ENCODE data around the gene PPP1R12B.
"Not testable (repeated sequence)": the region's sequence is repeated elsewhere in the genome, so short reads cannot be mapped to it uniquely, and the experiment has no call there.

The PPP1R12B gene

DNA sequence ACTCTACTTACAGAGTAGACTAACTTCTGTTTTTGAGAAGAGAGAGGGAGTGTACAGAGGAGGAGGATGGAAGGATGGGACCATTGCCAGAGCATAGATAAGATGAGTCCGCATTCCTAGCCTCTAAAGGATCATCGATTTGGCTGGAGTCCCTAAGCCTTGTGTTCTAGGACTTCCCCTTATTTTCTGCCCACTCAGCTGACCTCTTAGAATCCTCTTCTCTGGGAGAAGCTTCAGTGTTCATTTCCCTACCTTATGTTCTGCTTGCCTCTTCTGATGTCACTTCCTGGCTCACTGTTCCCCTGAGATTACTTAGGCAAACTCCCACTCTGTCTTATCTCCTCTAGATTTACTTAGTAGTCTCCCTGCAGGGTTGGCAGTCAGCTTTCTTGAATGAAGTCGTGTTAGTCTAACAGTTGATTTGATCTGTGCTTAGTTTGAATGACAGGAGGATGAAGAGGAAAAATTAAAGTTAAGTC, 205.1 kb downstream of the PPP1R12B start:
- Histone ChIP-seq H3K27ac (ENCODE audit: low read depth, low read length) (no peak overlapping the region), H3K9ac (ENCODE audit: low read depth in 1 of 2, low read length in 2 of 2) (no peak overlapping the region), H3K36me3 (ENCODE audit: control insufficient read depth in 1 of 2, insufficient read depth in 2 of 2, low read length in 2 of 2) (no peaks in the 10 kb centered on the region), H3K27me3 (ENCODE audit: control insufficient read depth in 1 of 2, insufficient read depth in 2 of 2, low read length in 2 of 2) (no peaks in the 10 kb centered on the region), H3K4me3 (ENCODE audit: low read depth in 1 of 2, low read length in 2 of 2) (no peak overlapping the region), H3K4me1 (ENCODE audit: control insufficient read depth in 1 of 2, insufficient read depth in 2 of 2, low read length in 2 of 2) (peaks cover 2 to 5% of the 10 kb centered on the region in 2 donors), H3K9me3 (ENCODE audit: control insufficient read depth in 1 of 2, low read length in 2 of 2) (no peaks in the 10 kb centered on the region)

- H3K36me3 ChIP-seq (ENCODE audit: control insufficient read depth in 1 of 2, insufficient read depth in 2 of 2, low read length in 2 of 2); H3K9ac ChIP-seq (ENCODE audit: low read depth in 1 of 2, low read length in 2 of 2); H3K9me3 ChIP-seq (ENCODE audit: control insufficient read depth in 1 of 2, low read length in 2 of 2); H3K27me3 ChIP-seq (ENCODE audit: control insufficient read depth in 1 of 2, insufficient read depth in 2 of 2, low read length in 2 of 2); H3K4me1 ChIP-seq (ENCODE audit: control insufficient read depth in 1 of 2, insufficient read depth in 2 of 2, low read length in 2 of 2); H3K27ac ChIP-seq (ENCODE audit: low read depth, low read length); H3K4me3 ChIP-seq (ENCODE audit: low read depth in 1 of 2, low read length in 2 of 2): not testable (repeated sequence)
Measured at GRCh38 chr1:202554619-202555018, 206.1 kb downstream of the PPP1R12B start.

DNA sequence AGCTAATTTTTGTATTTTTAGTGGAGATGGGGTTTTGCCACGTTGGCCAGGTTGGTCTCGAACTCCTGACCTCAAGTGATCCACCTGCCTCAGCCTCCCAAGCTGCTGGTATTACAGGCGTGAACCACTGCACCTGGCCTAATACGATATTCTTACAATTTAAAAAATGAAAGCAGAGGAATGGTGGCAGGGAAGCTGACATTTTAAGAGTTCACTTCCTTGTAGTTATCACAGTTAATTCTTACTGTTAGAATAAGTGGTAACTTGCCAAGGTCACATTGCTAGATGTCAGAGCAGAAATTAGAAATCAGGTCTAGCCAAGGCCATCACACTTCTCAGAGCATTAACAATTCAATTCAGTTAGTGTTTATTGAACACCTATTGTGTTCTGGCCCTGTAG, 207.5 kb downstream of the PPP1R12B start:
- H3K27ac ChIP-seq (ENCODE audit: low read depth, low read length); H3K36me3 ChIP-seq (ENCODE audit: control insufficient read depth in 1 of 2, insufficient read depth in 2 of 2, low read length in 2 of 2); H3K27me3 ChIP-seq (ENCODE audit: control insufficient read depth in 1 of 2, insufficient read depth in 2 of 2, low read length in 2 of 2); H3K9ac ChIP-seq (ENCODE audit: low read depth in 1 of 2, low read length in 2 of 2); H3K9me3 ChIP-seq (ENCODE audit: control insufficient read depth in 1 of 2, low read length in 2 of 2); H3K4me3 ChIP-seq (ENCODE audit: low read depth in 1 of 2, low read length in 2 of 2); H3K4me1 ChIP-seq (ENCODE audit: control insufficient read depth in 1 of 2, insufficient read depth in 2 of 2, low read length in 2 of 2): not testable (repeated sequence)

GRCh38 chr1:202557662-202558061, 209.2 kb downstream of the PPP1R12B start:
- not testable (repeated sequence) for H3K4me3 ChIP-seq (ENCODE audit: low read depth in 1 of 2, low read length in 2 of 2); H3K27ac ChIP-seq (ENCODE audit: low read depth, low read length); H3K9ac ChIP-seq (ENCODE audit: low read depth in 1 of 2, low read length in 2 of 2); H3K27me3 ChIP-seq (ENCODE audit: control insufficient read depth in 1 of 2, insufficient read depth in 2 of 2, low read length in 2 of 2); H3K36me3 ChIP-seq (ENCODE audit: control insufficient read depth in 1 of 2, insufficient read depth in 2 of 2, low read length in 2 of 2); H3K9me3 ChIP-seq (ENCODE audit: control insufficient read depth in 1 of 2, low read length in 2 of 2); H3K4me1 ChIP-seq (ENCODE audit: control insufficient read depth in 1 of 2, insufficient read depth in 2 of 2, low read length in 2 of 2)

DNA sequence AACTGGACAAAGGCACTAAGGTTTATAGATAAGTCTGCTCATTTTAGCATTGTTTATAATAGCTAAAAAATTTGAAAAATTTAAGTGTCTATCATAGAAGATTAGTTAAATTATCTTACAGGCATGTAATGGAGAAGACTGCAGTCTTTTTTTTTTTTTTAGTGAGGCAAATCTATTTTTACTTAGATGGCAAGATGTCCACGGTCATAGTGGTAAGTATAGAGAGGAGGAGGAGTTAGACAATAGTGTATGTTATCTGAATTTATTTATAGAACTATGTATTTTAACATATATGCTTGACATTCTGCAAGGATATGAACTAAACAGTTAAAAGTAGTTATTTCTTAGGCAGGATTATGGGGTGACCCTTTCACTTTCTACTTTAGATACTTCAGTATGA, 212.7 kb downstream of the PPP1R12B start:
- Histone ChIP-seq H3K4me1 (ENCODE audit: control insufficient read depth in 1 of 2, insufficient read depth in 2 of 2, low read length in 2 of 2) (peaks cover 4 to 5% of the 10 kb centered on the region in 2 donors), H3K4me3 (ENCODE audit: low read depth in 1 of 2, low read length in 2 of 2) (no peak overlapping the region), H3K27me3 (ENCODE audit: control insufficient read depth in 1 of 2, insufficient read depth in 2 of 2, low read length in 2 of 2) (no peaks in the 10 kb centered on the region), H3K9ac (ENCODE audit: low read depth in 1 of 2, low read length in 2 of 2) (no peak overlapping the region), H3K9me3 (ENCODE audit: control insufficient read depth in 1 of 2, low read length in 2 of 2) (no peaks in the 10 kb centered on the region), H3K36me3 (ENCODE audit: control insufficient read depth in 1 of 2, insufficient read depth in 2 of 2, low read length in 2 of 2) (peaks cover 9 to 29% of the 10 kb centered on the region in 2 donors), H3K27ac (ENCODE audit: low read depth, low read length) (no peak overlapping the region)

DNA sequence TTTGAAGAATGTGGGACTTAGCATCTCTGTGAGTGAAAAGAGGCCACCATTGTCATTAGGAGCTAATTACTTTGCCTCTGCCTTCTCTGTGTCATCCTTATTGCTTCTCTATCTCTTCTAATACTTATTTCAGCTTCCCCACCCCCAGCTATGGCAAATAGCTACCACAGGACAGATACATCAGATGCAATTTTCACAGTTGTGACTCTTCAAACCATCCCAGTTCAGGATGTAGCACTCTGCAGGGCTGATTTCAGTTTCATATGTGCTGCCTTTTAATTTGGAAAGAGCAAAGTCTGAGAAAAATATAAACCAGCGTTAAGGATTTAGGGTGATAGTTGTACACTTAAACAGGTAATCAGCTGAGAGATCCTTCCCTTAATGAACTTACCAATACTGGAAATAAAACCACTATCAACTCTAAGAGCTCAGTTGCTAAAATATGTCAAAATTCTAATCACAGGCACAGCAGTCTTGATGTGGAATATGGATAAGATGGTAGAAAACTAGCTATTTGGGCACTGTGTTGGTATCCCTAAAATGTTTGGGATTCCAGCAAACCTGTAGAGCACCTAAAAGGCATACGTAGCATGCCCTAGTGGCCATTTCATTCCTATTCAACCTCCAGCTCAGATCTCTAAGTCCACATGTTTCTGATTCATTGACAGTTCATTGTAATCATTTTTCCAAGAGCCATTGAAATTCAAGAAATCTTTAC, 213.4 kb downstream of the PPP1R12B start:
- Histone ChIP-seq H3K9ac (ENCODE audit: low read depth in 1 of 2, low read length in 2 of 2) (no peak overlapping the region), H3K4me3 (ENCODE audit: low read depth in 1 of 2, low read length in 2 of 2) (no peak overlapping the region), H3K27me3 (ENCODE audit: control insufficient read depth in 1 of 2, insufficient read depth in 2 of 2, low read length in 2 of 2) (no peaks in the 10 kb centered on the region), H3K9me3 (ENCODE audit: control insufficient read depth in 1 of 2, low read length in 2 of 2) (no peaks in the 10 kb centered on the region), H3K36me3 (ENCODE audit: control insufficient read depth in 1 of 2, insufficient read depth in 2 of 2, low read length in 2 of 2) (peaks cover 9 to 29% of the 10 kb centered on the region in 2 donors), H3K27ac (ENCODE audit: low read depth, low read length) (no peak overlapping the region), H3K4me1 (ENCODE audit: control insufficient read depth in 1 of 2, insufficient read depth in 2 of 2, low read length in 2 of 2) (peaks cover 4 to 5% of the 10 kb centered on the region in 2 donors)

GRCh38 chr1:202562444-202563060, 214.1 kb downstream of the PPP1R12B start:
- Histone ChIP-seq H3K27me3 (ENCODE audit: control insufficient read depth in 1 of 2, insufficient read depth in 2 of 2, low read length in 2 of 2) (no peaks in the 10 kb centered on the region), H3K4me3 (ENCODE audit: low read depth in 1 of 2, low read length in 2 of 2) (no peak overlapping the region), H3K36me3 (ENCODE audit: control insufficient read depth in 1 of 2, insufficient read depth in 2 of 2, low read length in 2 of 2) (peaks cover 11 to 33% of the 10 kb centered on the region in 2 donors), H3K27ac (ENCODE audit: low read depth, low read length) (no peak overlapping the region), H3K9me3 (ENCODE audit: control insufficient read depth in 1 of 2, low read length in 2 of 2) (no peaks in the 10 kb centered on the region), H3K4me1 (ENCODE audit: control insufficient read depth in 1 of 2, insufficient read depth in 2 of 2, low read length in 2 of 2) (peaks cover 4 to 7% of the 10 kb centered on the region in 2 donors), H3K9ac (ENCODE audit: low read depth in 1 of 2, low read length in 2 of 2) (no peak overlapping the region)

DNA sequence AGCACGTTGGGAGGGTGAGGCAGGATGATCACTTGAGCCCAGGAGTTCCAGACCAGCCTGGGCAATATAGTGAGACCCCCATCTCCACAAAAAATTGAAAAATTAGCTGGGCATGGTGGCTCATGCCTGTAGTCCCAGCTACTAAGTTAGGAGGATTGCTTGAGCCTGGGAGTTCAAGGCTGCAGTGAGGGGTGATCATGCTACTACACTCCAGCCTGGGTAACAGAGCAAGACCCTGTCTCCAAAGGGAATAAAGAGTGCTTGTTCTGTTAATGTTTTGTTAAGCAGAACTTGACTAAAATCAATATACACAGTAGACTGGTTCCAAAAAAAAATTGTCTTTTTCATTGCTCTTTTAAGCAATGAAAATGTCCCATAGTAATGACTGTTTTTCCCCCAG, 215.3 kb downstream of the PPP1R12B start:
- no peak overlapping the region for H3K4me3 ChIP-seq (ENCODE audit: low read depth in 1 of 2, low read length in 2 of 2)
- H3K9ac ChIP-seq (ENCODE audit: low read depth in 1 of 2, low read length in 2 of 2), result no peak overlapping the region
- no peaks in the 10 kb centered on the region for H3K27me3 ChIP-seq (ENCODE audit: control insufficient read depth in 1 of 2, insufficient read depth in 2 of 2, low read length in 2 of 2)
- peaks cover 15 to 43% of the 10 kb centered on the region in 2 donors for H3K36me3 ChIP-seq (ENCODE audit: control insufficient read depth in 1 of 2, insufficient read depth in 2 of 2, low read length in 2 of 2)
- H3K4me1 ChIP-seq (ENCODE audit: control insufficient read depth in 1 of 2, insufficient read depth in 2 of 2, low read length in 2 of 2), result peaks cover 4 to 6% of the 10 kb centered on the region in 2 donors
- no peaks in the 10 kb centered on the region for H3K9me3 ChIP-seq (ENCODE audit: control insufficient read depth in 1 of 2, low read length in 2 of 2)
- no peak overlapping the region for H3K27ac ChIP-seq (ENCODE audit: low read depth, low read length)

- H3K4me1 ChIP-seq (ENCODE audit: control insufficient read depth in 1 of 2, insufficient read depth in 2 of 2, low read length in 2 of 2), result peaks cover 4 to 6% of the 10 kb centered on the region in 2 donors
- no peaks in the 10 kb centered on the region for H3K27me3 ChIP-seq (ENCODE audit: control insufficient read depth in 1 of 2, insufficient read depth in 2 of 2, low read length in 2 of 2)
- H3K9me3 ChIP-seq (ENCODE audit: control insufficient read depth in 1 of 2, low read length in 2 of 2), result no peaks in the 10 kb centered on the region
- H3K27ac ChIP-seq (ENCODE audit: low read depth, low read length), result no peak overlapping the region
- H3K36me3 ChIP-seq (ENCODE audit: control insufficient read depth in 1 of 2, insufficient read depth in 2 of 2, low read length in 2 of 2), result peaks cover 24 to 53% of the 10 kb centered on the region in 2 donors
- no peak overlapping the region for H3K4me3 ChIP-seq (ENCODE audit: low read depth in 1 of 2, low read length in 2 of 2)
- no peak overlapping the region for H3K9ac ChIP-seq (ENCODE audit: low read depth in 1 of 2, low read length in 2 of 2)
Measured at GRCh38 chr1:202564958-202565495, 216.5 kb downstream of the PPP1R12B start.

DNA sequence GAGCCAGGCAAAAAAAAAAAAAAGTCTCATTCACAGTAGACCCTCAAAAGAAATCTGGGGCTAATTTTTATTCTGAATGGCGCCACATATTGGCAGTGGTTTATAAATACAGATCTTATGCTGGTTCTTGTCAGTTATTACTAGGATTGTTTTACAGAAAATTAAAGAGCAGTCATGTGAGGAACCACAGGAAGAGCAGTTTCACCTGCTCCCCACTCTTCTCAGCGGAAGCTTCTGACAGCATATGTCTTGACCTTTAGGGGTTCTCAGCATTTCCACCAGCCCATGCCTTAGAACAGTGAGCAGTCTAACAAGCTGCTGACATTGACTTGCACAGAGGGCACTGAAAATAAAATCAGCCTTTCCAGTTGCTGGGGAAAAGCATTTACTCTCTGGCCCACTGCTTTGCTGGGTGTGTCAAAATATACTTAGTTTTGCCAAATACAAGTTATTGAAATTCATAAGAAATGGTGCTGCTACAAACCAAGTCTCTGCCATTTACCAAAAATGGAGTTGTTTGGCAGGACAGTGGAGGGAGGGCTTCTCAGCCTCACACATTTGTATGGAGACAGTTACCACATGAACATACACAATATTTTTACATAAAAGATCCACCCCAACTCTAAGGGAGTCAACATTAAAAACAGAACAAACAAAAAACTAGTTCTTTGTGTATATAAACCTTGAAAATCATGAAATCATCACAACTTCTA, 217.5 kb downstream of the PPP1R12B start:
- Histone ChIP-seq H3K4me1 (ENCODE audit: control insufficient read depth in 1 of 2, insufficient read depth in 2 of 2, low read length in 2 of 2) (peaks cover 4 to 6% of the 10 kb centered on the region in 2 donors), H3K36me3 (ENCODE audit: control insufficient read depth in 1 of 2, insufficient read depth in 2 of 2, low read length in 2 of 2) (peaks cover 24 to 60% of the 10 kb centered on the region in 2 donors), H3K27me3 (ENCODE audit: control insufficient read depth in 1 of 2, insufficient read depth in 2 of 2, low read length in 2 of 2) (no peaks in the 10 kb centered on the region), H3K9me3 (ENCODE audit: control insufficient read depth in 1 of 2, low read length in 2 of 2) (no peaks in the 10 kb centered on the region), H3K9ac (ENCODE audit: low read depth in 1 of 2, low read length in 2 of 2) (no peak overlapping the region), H3K4me3 (ENCODE audit: low read depth in 1 of 2, low read length in 2 of 2) (no peak overlapping the region), H3K27ac (ENCODE audit: low read depth, low read length) (no peak overlapping the region)

Measured in duodenal mucosa (tissue), 2 donors.